ENCODE data around the gene CABLES1.

DNA sequence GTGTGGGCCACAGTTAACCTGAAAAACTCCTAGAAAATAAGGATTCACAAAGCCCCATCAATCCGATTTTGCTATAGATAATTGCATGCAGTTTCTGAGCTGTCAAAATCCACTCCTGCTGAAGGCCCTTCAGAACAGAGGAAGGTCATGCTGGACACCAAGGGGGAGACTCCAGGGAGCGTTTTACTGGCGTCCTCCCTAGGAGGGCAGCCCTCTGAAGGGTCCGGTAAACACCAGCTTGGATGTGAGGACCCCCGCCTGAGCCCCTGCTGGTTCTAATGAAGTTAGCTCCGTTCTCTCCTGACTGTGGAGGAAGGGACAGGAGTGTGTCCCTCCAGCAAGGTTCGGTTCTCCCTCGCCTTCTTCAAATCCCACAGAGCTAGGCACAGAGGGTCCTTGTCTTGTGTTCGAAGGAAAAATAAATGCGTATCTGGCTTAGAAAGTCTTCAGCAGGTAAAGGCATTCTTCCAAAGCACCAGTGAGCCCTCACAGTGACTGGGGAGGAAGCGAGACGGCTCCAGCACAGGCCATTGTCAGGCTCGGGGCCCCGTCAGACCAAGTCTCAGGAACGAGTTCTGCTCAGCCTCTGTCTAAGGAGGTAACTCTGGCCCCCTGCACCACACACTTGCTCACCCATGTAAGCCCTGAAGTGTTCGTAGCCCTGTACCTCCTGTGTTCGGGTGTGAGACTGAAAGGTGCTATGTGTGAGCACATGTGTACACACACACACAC is 41.6 kb downstream of the CABLES1 start:
- no peak for TF ChIP-seq CTCF (IDR thresholded peaks at IDR 0.05; ENCODE audit: borderline replicate concordance, extremely low read depth, low read length, poor library complexity, severe bottlenecking)
- no peak for TF ChIP-seq EZH2 (IDR thresholded peaks at IDR 0.05; ENCODE audit: borderline replicate concordance, low read depth, low read length, severe bottlenecking)
